ENCODE measurements around the gene VGLL4.

VGLL4 gene

DNA sequence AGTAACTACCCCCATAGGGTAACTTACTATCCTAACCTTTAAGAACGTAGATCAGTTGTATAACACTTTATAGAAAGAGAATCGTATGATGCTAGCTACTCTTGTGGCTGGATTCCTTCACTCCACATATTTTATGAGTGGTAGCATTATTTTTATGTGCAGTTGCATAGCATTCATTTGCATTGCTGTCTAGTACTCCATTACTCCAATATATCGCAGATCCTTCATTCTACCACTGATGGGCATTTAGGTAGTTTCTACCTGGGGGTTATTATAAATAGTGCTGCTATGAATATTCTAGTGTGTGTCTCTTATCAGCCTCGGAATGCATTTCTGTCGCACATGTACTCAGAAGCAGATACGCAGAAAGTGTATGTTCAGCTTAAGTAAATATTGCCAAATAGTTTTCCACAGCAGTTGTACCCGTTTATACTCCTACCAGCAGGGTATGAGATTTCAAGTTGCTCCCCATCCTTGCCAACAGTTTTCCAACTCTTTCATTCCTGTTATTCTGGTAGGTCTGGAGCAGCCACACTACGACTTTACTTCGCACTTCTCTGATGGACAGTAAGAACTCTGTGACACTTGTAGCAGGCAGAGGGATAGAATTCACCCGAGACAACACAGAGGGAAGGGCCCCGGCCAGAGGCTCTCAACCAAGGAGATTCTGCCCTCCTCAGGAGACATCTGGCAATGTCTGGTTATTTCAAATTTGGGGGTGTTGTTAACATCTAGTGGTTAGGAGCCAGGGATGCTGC is 9.8 kb upstream of the VGLL4 start:
- no peak for DNase-seq (ENCODE audit: low read depth in 3 of 3)

DNA sequence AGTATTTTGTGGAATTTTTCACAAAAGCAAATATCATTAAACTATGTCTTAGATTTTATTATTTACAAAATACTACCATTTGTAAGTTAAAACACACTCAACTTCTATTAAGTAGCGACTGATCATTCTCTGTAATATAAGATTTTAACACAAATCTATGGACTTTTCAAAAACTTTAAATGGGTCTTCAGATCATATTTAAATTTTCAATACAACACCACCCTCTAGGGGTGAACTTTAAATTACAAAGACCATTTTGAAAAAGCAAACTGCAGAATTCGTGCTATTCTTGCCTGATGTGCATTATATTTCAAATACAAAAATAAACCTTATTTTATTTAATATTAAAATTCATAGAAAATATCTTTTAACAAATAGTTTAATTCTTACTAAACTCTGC is 8.2 kb upstream of the VGLL4 start:
- no peak for DNase-seq (ENCODE audit: low read depth in 3 of 3)

DNA sequence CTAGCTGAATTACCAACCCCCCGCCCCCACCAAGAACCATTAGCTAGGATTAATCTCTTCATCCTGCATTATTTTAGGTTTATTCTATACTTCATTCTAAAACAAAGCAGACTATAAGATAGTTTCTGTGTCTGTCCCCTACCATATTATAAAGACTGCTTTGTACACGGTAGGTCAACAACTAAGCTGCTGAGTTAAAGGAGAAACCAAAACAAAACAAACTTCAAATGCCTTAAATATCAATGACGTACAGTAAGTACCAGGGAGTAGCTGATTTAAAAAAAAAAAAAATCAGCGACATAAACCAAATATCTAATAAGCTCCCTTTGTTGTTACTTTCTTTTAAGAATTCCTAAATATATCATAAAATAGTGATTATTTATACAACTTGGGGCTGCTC is 7.8 kb upstream of the VGLL4 start:
- DNase-seq (ENCODE audit: low read depth in 3 of 3), result no peak

DNA sequence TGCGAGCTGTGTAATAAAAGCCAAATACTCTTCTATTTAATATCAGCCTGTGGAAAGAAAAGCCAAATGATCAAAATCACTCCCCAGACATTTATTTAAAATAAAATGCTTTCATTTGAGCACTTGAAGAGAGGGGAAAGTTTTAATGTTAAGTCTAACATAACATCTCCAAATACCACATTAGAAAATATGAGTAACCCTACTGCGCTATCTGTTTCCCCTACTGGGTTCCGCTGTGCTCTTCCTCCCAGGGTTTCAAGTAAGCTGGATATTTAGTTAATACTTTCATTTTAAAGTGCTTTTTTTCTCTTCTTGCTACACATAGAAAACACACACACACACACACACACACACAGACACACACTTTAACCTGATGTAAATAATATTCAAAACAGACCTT is 6.7 kb upstream of the VGLL4 start:
- DNase-seq (ENCODE audit: low read depth in 3 of 3), result no peak

DNA sequence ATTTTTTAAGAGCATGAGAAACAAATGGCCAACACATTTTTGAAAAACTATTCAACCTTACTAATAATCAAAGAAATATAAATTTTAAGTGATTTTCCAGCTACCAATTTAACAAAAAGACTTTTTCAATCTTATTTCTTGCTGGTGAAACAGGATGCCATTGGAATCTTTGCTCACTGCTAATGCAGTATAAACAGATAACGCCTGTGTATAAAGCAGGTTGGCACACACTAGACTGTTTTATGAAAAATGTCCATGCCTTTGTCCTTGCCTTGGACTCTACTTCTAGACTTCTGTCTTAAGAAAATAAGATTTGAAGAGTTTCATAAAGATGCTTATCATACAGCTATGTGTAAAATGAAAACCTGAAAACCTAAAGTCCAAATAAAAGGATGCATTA is 5.0 kb upstream of the VGLL4 start:
- no peak for DNase-seq (ENCODE audit: low read depth in 3 of 3)

DNA sequence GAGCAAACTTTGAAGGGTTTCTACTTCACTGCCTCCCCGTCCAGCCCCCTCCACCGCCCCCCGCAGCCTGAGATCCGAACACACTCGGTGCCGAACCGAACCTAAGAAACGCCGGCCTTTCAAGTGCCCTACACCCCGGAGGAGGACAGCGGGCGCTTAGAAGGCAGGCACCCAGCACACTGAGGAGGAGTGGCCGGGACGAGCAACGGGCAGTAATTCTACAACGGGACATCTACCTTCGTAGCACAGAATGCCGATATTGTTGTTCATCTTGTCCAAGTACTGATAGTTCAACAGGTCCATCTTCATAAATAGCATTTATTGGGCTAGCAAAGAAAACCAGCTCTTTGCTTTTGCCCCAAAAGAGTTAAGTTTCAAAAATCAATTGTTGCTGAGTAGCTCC is 513 bp downstream of the VGLL4 start:
- no peak for DNase-seq (ENCODE audit: low read depth in 3 of 3)

DNA sequence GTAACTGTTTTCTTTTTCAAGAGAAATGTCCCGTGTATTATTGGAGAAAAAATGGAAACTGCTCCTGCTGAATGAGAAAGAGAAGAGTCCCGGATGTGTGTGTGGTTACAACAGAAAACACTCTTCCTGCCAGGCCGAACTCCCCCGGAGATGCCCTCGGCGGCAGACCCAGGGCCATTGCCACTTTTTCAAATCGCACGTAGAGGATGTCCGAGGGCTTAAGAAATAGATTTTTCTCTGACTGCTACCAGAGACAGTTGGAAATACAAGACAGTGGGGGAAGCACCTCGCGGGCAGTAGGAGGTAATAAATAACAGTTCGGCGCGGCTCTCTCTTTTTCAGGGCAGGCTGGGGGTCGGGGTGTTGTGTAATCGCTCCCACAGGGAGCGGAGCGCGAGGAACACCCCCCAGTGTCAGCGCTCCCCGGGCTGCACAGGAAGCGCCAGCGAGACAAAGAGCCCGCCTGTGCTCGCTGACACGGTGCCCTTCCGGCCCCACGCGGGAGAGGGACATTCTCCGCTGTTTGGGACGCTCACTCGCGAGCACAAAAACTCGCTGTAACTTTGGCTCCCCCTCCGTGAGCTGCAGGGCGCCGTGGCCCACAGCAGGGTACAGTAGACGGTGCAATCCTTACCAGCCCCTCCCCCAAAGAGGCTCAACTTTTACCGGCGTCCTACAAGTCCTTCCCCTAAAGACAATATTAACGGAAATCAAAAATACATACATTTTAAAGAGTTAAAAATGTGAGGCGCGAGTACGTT is 1.1 kb downstream of the VGLL4 start:
- DNase-seq (ENCODE audit: low read depth in 3 of 3), result peak in 2 of 3 experiments; percentile 29 to 31

DNA sequence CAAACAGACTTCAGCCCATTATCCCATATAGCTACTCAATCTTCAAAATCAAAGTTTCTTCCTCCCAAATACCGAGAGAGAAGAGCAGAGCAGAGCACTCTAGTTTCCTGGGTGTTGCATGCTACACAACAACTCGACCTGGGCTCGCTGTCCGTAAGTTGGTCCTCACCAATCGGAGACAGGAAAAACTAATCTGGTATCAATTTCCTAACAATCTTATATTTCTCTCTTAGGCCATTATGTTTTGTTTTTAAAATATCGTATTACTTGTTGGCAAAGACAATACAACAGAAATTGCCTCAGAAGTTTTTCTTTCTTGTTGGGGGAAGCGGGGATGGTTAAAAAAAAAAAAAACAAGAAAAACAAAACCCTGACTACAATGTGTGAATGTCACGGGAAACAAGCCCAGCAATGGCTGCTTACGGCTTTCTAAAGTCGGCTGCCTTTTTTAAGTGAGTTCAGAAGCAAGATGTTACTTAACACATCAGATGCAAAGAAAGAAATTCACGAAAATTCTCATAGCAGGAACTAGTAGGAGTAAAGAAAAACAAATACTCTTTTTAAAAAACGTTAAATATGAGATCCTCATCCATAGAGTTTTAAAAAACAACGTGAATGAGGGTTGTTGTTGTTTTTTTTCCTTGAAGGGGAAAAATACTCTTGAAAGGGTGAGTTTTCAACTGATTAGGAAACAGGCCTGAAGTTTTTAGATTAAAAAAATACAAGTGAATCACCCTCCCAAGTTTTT is 1.9 kb downstream of the VGLL4 start:
- no peak for DNase-seq (ENCODE audit: low read depth in 3 of 3)

DNA sequence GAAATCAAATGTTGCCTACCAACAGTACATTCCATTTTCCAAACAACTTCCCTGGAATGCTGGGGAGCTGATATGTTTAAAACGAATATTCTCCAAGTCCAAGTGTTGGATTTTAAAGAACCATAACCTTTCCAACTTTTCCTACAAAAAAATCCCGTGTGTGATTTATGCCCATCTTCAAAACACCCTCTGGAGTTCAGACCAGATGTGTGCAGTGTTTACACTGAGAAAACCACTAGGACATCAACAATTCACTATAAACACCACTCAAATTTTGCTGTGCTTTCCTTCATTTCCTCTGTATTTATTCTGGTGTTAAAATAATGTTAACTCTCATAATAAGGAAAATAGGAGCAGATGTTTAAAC is 2.4 kb downstream of the VGLL4 start:
- no peak for DNase-seq (ENCODE audit: low read depth in 3 of 3)

DNA sequence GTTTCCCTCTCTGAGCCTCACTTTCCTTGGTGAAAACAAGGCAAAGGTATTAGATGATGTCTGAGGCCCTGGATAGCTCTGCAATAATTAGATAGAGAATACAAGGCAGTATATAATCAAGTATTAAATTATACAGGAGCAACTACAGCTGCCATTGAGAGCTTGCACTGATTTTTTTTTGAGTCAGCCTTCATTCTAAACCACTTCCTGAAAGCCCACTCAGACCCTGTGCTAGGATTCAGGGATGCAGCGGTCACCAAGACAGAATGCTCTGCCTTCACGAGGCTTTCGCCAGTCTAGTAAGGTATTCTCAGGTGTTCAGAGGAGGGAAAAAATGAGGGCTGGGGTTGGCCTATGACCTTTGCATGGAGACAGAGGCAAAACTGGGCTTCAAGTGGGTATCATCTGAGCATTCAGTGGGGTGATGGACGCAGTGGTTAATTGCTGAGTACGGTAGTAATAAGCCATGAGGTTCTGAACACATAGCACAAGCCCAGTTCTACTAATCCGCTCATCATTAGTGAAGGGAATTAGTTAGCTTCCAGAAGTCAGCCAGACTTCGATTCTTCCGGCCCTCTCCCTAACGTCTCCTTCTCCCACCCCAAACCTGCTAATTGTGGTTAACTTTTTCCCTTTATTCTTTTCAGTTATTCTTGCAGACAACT is 3.6 kb downstream of the VGLL4 start:
- DNase-seq (ENCODE audit: low read depth in 3 of 3), result no peak

DNA sequence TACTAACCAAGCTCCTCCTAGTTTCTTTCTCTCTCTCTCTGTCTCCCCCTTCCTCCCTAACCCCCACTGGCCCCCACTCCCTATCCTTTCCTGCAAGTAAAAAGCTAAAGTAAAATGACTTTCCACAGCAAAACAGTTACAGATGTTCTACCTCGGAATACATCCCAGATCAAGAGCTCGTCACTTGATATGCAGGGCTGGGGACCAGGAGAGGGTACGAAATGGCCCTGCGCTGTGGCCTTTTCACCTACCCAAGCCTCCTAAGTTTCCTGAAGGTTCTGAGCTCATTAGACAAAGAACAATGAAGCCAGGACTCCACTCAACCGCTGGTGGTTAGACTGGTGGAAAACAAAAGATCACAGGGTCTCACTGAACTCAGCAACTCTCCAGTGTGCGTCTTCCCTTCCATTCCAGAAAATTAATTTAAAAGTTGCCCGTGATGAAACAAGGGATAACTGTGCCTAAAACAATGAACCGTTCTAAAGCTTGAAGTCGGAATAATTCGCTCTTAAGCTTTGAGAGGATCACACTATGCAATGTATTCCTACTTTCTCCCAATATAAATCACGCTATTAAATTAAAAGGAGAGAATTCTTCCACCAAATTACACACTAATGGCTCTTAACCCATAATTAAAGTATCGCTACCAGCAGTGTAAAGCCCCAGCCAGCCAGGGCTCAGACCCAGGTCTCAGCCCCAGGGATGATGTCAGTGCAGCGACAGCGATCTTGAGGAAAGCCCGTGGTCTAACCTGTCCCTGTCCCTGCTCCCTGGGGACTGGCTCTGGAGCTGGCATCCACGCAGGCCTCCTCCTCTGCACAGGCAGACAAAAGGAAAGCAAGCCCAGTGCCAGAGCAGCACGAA is 5.0 kb downstream of the VGLL4 start:
- no peak for DNase-seq (ENCODE audit: low read depth in 3 of 3)

DNA sequence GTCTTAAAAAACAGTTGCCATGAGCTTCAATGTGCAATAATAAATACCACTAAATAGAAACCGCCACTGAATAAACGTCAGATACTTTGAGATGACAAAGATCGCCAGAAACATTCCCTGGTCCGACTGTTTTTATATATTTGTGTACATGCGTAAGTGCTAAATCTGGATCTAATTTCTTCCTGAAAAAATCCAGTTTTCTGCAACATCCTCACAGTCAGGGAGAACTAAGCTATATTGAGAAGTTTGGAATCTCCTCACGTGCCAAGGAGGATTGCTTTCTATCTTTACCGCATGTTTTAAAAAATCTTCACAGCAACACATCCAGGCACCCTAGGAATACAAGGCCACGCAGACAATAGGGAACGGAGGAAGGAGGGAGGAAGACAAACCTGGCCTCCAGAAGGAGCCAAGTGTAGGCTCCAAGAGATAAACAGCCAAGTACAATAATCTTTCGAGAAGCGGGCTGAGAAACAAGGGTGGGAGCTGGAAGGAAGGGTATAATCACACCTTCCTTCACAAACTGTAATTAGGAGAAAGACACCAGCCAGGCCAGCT is 5.7 kb downstream of the VGLL4 start:
- no peak for DNase-seq (ENCODE audit: low read depth in 3 of 3)

DNA sequence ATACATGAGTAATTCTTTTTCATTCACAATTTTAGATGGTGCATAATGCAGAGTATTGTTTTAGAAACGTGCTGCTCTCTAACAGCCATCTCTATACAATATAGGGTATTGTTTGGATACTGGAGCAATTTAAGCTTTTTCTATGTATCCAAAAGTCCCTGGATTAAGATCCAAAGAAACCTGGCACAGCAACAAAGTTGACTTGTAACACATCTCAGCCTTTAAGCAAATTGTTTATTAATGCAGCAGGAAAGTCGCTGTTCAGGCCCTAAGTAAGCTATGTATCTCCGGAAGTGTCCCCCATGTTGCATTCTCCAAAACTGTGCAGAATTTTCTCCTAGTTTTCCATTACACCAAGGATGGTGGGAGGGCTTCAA is 7.3 kb downstream of the VGLL4 start:
- no peak for DNase-seq (ENCODE audit: low read depth in 3 of 3)

DNA sequence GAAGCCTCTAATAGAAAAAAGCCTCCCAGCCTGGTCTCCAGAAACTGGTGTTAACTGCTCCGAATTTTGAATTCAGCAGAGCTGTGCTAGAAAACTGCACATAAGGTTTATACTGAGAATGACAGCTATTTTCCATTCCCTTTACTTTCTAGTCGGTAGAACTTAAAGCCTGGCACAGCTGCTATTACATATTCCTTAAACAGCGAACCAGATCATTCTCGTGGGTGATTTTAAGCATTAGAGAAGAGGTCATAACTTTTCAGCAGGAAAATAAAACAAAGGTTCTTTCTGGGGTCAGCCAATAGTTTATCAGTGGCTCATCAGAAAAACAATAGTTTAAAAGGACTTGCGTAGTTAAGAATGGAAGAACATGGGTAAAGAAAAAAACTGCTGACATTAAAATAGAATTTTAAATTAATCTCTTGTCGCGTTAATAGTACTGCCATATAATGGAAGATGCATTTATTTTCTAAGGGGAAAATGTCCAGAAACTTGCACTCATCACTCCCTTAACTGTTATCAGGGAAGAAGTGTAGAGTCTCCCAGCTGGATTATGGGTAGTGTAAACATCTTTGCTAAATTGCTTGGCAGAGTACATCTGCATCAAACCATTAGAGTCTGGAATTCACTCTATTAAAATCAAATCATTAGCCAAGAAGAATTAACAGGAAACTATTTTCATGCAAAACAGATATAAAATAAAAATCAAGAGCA is 7.9 kb downstream of the VGLL4 start:
- DNase-seq (ENCODE audit: low read depth in 3 of 3), result no peak

DNA sequence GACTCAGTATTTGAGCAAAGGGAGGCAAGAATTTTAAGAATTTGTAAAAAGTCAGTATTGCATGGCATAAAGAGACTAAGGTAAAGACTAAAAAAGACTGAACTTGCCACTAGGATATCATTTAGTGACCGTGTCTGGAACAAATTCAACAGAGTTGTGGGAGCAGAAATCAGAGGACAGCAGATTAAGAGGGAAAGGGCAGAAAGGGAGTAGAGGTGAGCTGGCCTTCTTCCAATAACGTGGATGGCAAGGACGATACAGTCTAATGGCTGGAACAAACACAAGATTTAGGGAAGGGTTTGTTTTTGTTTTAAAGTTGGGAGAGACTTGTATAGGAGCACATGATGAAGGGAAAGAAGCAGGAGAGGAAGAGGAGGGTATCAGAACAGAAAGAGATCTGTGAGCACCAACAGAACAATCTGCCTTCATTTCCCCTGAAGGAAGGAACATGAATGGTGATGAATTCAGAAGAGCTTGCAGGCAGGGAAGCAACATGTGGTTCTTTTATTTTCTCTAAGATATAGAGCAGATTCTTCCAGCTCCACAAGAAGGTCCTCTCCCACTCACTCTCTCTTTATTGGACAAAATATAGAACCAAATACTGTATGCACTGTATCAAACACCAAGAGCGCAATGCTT is 8.6 kb downstream of the VGLL4 start:
- DNase-seq (ENCODE audit: low read depth in 3 of 3), result no peak

DNA sequence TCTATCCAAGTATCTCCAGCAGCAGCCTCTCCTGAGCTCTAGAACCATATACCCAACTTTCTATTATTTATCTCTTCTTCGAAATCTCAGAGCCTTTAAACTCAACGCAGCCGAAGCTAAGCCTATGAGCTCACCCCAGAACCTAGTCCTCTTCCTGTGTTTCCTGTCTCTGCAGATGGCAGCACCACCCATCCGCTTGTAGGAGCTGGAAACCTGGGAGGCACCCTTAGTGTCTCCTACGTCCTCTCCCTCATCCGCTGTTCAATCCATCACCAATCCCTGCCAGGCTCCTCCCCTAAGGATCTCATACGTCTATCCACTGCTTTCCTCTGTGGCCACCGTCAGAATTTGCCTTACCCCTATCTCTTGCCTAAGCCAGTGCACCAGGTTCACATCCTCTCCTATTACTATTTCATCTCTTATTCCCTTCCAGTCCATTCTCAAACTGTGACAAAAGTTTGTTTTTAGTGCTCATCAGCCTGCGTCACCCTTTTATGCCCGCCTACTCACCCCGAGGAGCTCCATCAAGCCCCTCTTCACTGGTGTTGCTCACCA is 9.6 kb downstream of the VGLL4 start:
- no peak for DNase-seq (ENCODE audit: low read depth in 3 of 3)

DNA sequence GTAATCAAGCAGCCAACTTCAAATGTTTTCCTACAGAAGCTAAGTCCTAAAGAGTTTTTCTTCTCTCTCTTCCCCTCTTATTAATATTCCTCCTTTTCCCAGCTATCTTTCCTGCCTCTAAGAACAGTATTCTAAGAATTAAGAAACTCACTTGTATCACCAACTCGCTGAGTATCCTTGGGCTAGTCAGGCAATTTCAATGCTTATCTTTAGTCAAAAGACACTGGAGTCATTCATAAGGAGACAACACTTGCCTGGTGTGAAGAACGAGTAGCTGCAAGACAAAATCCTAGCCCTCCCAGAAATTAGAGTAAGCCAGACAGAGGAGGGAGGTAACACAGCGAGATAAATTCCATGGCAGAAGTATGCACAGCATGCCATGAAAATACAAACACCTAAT is 10.7 kb downstream of the VGLL4 start:
- DNase-seq (ENCODE audit: low read depth in 3 of 3), result no peak

DNA sequence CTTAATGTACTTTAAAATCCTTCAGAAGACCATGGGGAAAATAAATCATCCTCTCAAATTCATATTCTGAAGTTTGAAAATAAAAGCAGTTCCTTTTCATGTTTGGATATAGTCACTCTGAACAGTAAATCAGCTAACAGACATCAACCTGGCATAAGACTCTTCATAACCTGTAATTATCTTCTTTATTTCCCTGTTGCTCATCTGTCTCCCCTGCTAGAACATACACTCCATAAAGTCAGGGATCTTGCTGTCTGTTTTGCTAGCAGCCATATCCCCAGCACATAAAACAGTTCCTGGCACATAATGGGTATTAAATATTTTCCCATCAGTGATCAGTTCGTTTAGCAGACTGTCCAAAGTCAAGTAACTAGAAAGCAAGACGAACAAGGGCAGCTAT is 11.2 kb downstream of the VGLL4 start:
- DNase-seq (ENCODE audit: low read depth in 3 of 3), result no peak

DNA sequence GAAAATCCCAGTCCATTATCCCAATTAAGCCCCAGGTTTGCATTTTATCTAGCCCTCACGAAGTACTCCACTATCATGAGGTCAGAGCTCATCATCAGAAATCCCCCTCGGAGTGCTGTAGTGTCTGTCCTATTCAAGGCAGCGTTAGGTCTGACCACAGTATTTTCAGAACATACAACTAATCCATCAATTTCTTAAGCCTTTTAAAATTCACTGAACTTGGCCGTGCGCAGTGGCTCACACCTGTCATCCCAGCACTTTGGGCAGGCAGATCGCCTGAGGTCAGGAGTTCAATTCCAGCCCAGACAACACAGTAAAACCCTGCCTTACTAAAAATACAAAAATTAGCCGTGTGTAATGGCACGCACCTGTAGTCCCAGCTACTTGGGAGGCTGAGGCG is 11.9 kb downstream of the VGLL4 start:
- DNase-seq (ENCODE audit: low read depth in 3 of 3), result no peak

DNA sequence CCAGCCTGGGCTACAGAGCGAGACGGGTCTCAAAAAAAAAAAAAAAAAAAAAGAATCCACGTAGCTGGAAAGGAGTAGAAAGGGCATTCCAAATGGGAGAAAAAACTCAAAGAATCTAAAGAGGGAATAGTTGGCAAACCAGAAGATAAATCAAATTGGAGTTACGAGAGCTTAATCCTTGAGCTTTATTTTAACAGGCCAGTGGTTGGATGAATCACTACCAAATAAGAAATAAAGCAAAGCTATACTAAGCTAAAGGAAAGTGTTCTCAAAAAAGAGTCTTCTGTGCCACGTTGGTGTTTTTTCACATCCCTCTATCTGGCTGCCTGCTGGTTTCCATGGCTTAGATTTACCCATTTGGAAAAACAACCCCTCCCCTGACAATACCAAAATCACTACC is 14.0 kb downstream of the VGLL4 start:
- no peak for DNase-seq (ENCODE audit: low read depth in 3 of 3)
